ENCODE data around the gene SH3RF2.

GRCh38 chr5:145939540-145940065 is 3.2 kb downstream of the SH3RF2 start:
- no peak for TF ChIP-seq POLR2AphosphoS5 (IDR thresholded peaks at IDR 0.05; ENCODE audit: low read depth, low read length)
- TF ChIP-seq REST (IDR thresholded peaks at IDR 0.05; ENCODE audit: insufficient read depth in 1 of 2, low read depth in 2 of 2, low read length in 2 of 2) = no peak
- TF ChIP-seq TAF1 (IDR thresholded peaks at IDR 0.05; ENCODE audit: borderline replicate concordance, insufficient read depth, low read length) = no peak
- TF ChIP-seq SIN3A (IDR thresholded peaks at IDR 0.05; ENCODE audit: borderline replicate concordance, insufficient read depth, low read length) = no peak
- no peak for TF ChIP-seq FOXP2 (optimal IDR thresholded peaks at IDR 0.05; ENCODE audit: borderline replicate concordance, extremely low read depth, extremely low read length, insufficient read depth)
